Activated CD8-positive, alpha-beta memory T cell treated with anti-CD3 and anti-CD28 coated beads, Interleukin-2, amount 50 U/mL, for 1 hour (primary cell): ENCODE results near the gene SLC6A6.
"Not testable (repeated sequence)": the region's sequence is repeated elsewhere in the genome, so short reads cannot be mapped to it uniquely, and the experiment has no call there.

Experiments used
- DNase-seq: peaks from one replicate; pipeline ENCODE4 v3.0.0-alpha.2; 2020; ENCODE audit errors: extremely low read depth

Gene SLC6A6

GRCh38 chr3:14398797-14399106 lies 3.7 kb upstream of the SLC6A6 start:
- DNase-seq: no peak

DNA sequence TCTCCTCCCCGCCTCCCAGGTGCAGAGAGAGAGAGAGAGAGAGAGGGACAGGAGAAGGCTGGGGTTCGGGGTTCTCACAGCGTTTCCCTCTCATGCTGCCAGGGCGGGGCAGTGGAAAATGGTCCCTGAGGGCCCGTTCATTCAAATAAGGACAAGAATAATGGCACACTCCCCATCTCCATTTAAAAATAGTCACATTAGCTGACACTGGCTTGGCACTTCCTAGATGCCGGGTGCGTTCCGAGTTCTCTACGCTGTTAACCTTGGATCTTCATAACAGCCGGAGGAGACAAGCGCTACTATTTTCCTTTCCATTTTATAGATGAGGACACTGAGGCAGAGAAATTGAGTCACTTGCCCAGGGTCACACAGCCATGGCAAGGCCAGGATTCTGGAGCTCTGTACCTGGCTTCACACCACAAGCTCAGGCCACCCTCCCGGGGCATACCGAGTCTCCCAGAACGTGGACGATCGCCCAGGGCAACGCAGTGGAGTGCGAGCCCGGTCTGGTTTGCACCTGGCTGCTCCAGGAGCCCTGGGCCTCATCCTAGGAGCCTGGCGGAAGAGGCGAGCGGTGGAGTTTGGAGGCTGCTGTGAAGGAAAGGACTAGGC lies 608 bp upstream of the SLC6A6 start:
- no peak for DNase-seq

DNA sequence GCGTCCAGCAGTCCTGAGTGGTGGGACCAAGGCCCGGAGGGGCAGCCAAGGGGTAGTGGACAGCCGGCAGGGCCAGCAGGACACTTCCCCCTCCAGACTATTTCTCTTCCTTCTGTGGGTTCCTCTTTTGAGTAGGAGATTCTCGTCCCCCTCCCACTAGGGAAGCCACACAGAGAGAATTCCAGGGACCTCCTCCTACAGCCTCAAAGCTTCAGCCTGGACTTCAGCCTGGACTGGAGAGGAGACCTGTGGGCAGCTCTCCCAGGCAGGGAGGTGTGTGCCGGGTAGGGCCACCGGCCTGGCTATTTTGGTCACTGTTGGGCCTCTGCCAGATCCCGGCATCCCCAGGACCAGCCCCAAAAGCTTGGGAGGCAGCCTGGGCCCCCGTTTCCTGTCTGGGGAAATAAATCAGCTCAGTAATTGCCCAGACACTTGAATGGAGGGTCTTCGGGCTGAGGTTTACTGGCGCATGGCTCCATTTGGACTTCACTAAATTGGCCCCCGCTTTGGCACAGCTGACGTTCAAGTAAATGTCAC lies 1.3 kb downstream of the SLC6A6 start:
- DNase-seq: no peak

GRCh38 chr3:14404186-14404585 lies 1.8 kb downstream of the SLC6A6 start:
- DNase-seq: no peak

DNA sequence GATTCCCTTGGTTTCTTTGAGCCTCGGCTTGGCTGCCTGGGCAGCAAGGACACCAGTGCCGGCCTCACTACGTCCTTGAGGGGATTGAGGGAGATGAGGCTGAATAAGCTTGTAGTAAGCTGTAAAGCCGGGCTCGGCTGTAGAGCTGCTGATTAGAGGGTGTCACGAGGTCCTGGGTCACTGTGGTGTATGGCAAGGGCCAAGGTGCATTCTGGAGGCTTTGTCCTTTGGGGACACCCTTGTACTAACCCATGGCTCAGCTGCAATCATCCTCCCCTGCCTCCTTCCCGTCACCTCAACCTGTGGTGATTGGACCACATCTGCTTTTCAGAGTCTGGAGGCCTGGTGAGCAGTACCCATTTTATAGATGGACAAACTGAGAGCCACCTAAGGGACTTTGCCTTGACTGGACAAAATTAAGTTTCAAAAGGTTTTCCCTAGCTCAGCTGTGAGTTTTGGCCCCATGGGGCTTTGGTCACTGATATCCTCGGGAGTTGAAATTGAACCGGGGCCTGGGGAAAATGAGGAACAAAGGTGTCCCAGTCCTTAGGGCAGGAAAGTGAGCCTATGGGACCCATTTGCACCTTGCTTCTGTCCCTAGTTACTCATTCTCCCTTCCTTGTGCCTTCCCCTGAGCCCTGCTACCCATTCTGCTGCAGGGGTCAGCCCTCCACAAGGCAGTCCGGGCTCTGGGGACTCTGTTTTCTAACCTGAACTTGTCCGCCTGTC lies 2.4 kb downstream of the SLC6A6 start:
- DNase-seq: no peak

DNA sequence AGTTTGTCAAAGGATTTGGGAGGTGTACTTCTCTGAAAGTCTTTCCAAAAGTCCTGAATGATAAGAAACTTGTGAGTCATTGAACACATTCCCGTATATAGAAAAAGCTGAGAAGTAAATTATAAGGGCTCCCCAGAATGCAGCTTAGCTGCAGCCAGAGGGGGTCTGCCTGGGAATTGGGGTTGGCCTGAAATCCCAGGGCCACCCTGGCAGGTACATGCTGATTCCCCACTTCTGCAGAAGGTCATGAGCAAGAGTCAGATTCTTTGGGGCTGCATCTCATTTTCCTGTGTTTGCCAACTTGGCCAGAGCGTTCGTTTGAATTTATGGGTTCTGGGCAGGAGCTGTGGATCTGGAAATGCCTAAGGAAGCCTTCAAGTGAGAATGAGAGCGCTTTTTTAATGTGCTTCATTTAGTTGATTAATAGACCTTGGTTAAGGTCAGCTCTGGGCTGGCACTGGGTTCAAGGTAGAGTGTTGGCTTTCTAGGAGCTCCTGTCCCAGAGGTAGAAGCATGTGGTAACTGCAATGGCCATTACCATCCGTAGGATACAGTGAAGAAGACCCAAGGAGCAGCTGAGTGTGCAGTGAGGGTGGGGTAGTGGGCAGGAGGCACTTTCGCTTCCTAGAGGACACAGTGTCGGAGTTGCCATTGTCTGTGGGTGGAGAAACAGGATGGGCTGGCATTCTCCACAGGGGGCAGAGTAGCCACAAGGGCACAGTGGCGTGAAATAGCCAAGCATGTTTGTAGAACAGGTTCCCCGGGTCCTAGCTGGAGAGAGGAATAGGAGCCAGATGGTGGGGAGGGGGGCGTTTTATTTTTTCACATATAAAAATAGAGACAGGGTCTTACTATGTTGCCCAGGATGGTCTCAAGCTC lies 3.2 kb downstream of the SLC6A6 start:
- no peak for DNase-seq

- no peak for DNase-seq
These were observed 3.9 kb downstream of the SLC6A6 start for GRCh38 chr3:14406336-14406735.

DNA sequence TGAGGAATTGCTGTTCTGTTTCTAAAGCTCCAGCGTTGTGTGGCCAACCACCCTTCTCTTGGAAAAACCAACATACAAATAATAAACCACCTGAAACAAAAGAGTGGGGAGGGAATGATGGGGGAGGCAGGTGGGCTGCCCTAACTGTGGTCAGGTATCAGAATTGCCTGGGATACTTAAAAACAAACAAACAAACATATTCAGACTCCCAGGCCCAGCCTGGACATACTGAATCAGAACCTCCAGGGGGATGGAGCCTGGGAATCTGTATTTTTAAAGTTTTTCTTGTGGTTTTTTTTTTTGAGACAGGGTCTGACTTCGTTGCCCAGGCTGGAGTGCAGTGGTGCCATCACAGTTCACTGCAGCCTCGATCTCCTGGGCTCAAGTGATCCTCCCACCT lies 4.4 kb downstream of the SLC6A6 start:
- no peak for DNase-seq

GRCh38 chr3:14407203-14407602 lies 4.8 kb downstream of the SLC6A6 start:
- no peak for DNase-seq

DNA sequence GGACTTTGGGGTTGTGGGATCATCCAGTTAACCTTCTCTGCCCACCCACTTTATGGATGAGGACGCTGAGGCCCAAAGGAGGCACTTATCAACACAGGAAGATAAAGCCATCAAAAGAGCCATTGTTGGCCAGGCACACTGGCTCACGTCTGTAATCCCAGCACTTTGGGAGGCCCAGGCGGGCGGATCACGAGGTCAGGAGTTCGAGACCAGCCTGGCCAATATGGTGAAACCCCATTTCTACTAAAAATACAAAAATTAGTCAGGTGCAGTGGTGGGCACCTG lies 7.3 kb downstream of the SLC6A6 start:
- DNase-seq: not testable (repeated sequence)

DNA sequence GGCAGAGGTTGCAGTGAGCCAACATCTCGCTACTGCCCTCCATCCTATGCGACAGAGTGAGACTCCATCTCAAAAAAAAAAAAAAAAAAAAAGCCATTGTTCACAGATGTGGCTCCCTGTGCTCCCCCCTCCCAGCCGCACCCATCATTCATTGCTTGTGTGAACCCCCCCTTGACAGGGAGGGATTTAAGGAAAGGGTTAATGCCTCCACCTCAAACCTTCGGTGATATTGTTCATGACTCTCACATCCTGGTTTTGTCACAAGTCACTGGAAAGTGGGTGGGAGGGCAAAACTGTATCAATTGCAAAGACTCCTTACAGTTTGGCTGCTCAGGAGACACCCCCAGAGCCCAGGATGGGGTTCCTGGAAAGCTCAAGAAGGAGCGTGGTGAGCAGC lies 7.7 kb downstream of the SLC6A6 start:
- DNase-seq: no peak

DNA sequence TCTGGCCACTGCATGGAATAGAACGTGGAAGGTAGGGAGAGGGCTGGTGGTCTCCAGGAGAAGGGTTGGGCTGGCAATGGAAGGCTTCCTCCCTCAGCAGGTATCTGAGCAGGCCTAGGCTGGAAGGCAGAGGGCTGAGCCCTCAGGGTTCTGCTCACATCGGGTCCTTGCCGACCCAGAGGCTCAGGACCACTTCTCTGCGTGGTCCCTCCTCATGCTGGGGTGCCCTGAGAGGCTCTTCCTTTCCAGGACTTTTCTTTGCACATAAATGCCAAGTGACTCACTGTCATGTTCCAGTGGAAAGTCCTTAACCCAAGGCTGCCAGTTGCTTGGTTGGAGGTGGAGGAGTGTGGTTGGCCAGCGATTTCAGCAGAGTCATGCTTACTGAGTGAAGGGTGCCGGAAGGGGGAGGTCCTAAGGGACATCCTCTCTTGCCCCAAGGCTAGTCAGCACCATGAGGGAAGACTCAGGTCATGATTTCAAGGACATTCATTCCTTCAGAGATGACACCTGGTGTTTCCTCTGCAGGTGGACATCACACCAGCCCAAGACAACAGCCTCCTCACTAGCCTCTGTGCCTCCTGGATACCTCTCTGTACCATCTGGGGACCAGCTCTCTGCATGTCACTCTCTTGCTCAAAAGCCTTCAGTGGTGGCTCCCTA lies 8.2 kb downstream of the SLC6A6 start:
- no peak for DNase-seq

DNA sequence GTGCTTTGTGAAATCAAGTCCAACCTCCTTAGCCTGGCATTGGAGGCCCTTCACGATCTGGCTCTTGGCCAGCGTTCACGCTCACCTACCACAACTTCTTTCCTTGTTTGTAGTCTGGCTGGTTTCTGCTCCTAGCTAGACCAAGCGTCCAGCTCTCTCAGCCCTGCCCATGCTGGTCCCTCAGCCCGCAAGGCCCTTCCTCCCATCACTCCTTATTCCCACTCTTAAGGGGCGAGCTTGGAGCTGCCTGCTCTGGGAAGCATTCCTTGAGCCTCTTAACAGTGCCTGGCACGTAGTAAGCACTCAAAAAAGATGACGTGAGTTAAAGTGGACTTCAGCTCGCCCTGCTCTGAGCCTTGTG lies 8.7 kb downstream of the SLC6A6 start:
- no peak for DNase-seq

- no peak for DNase-seq
These were observed 9.6 kb downstream of the SLC6A6 start for GRCh38 chr3:14411988-14412387.

DNA sequence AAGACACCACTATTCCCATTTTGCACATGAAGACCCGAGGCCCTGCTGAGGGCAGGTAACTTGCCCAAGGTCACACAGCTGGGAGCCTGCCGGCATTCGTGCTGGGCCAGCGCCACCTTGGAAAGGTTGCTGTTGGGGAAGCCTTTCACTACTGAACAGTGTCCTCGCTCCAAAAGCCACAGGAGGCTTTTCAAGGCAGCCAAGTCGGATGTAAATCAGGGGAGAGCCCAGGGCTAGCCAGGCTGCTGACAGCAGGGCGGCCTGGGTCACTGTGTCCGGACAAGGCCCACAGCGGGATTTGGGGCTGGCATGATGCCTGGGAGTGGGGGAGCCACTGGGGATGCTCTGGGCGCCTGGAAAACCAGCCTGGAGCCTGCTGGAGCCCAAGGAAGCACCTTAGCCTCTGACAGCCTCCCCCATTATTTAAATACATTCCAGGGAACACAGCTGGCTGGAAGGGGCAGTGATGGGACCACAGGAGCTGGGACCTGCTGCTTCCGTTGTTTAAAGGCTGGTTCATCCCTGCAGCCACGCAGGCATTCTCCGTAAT lies 10.5 kb downstream of the SLC6A6 start:
- no peak for DNase-seq

- no peak for DNase-seq
These were observed 11.1 kb downstream of the SLC6A6 start for GRCh38 chr3:14413381-14414071.

DNA sequence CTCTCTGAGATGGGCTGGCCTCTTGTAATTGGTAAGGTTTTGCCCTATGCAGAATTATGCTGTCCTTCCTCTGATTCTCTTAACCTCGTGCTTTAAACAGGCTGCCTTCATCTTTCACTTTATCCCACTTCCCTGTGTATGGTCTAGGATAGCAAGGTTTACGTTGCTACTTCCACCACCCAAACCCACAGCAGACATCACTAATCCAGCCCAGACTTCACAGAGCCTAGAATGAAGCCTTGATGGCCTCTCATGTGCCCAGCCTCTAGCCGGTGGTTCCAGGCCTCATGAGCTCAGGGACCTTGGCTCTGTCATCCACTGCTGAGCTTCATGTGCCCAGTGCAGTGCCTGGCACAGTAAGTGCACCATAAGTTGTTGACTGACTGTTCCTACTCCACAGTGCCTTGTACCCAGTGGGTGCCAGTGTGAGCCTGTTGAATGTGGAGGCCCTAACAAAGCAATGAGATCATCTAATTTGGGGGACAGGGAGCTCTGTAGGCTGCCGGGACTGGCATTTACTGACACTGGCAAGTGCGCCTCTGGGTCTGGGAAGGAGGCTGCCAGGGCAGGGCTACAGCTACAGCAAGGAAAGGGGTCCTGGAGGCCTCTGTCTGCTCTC lies 12.5 kb downstream of the SLC6A6 start:
- DNase-seq: no peak

DNA sequence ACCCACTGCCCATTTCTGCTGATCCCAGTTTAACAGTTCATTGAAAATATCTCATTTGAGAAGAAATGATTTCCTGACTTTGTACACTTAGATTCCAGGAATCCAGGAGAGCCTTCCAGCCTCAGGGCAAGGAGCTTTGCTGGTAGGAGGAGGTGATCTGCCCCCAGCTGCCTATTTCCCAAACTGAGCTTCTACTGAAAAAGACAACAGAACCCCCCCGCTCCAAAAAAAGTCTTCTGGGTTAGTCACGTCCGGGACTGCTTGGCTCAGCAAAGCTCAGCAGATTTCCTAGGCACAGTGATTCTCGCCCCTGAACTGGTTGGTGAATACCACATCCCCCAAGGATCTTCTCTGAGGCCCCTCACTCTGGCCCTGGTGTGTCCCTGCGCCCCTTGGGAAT lies 13.1 kb downstream of the SLC6A6 start:
- DNase-seq: no peak

- DNase-seq: no peak
These were observed 14.0 kb downstream of the SLC6A6 start for GRCh38 chr3:14416453-14416852.

DNA sequence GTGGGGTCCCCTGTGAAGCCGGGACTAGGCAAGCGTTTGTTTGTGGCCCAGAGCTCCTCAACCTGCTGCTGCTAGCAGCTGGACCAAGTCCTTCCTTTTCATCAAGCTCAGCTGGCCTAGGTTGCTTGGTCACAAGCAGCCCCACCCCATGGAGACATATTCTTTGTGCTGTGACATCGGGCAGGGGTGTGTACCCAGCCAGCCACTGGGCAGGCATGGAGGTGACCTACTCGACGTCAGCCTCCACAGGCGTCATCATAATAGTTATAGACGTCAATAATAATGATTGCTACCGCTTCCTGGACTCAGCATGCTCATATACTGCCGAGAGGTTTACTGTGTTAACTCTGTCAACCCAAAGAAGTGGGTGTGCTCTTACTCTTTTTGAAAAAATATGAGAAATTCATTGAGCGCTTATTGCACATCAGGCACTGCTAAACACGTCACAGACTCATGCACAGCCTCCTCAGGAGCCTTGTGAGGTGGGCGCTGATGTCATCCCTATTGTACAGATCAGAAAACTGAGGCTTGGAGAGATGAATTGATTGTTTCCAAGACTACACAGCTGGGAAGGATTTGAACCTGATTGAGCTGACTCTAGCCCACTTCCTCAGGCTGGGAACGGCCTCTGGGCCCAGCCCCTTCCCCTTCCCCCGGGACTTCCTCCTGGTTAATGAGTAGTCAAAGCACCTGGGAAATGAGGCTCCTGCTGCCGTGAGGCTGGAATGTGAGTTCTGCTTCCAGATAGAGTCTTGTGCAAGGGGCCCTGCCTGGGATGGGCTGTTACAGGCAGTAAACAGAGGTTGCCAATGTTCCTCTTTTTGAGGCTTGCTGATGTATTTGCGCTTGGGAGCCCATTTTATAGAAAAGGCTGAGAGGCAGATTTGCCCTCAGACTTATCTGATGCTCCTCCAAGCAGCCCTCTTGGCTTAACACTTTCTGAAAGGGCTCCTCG lies 16.2 kb downstream of the SLC6A6 start:
- DNase-seq: no peak
